ENCODE measurements around the gene MAP2K5.

The MAP2K5 gene

GRCh38 chr15:67573194-67573593, 30.7 kb downstream of the MAP2K5 start:
- no peaks in the 10 kb centered on the region for H3K36me3 ChIP-seq (ENCODE audit: control insufficient read depth, insufficient read depth, low read length)
- DNase-seq (ENCODE audit: extremely low read depth, insufficient read length): no peak
- no peak overlapping the region for H3K4me3 ChIP-seq (replicated peaks; ENCODE audit: low read depth, low read length)
- TF ChIP-seq CTCF (IDR thresholded peaks at IDR 0.05; ENCODE audit: insufficient read depth, low read length, poor library complexity, severe bottlenecking): no peak
- H3K27me3 ChIP-seq (replicated peaks; ENCODE audit: control insufficient read depth, insufficient read depth, low read length): no peaks in the 10 kb centered on the region

GRCh38 chr15:67575039-67575502, 32.6 kb downstream of the MAP2K5 start:
- no peak for TF ChIP-seq CTCF (IDR thresholded peaks at IDR 0.05; ENCODE audit: insufficient read depth, low read length, poor library complexity, severe bottlenecking)
- H3K4me3 ChIP-seq (replicated peaks; ENCODE audit: low read depth, low read length): no peak overlapping the region
- DNase-seq (ENCODE audit: extremely low read depth, insufficient read length): no peak
- no peaks in the 10 kb centered on the region for H3K36me3 ChIP-seq (ENCODE audit: control insufficient read depth, insufficient read depth, low read length)
- no peaks in the 10 kb centered on the region for H3K27me3 ChIP-seq (replicated peaks; ENCODE audit: control insufficient read depth, insufficient read depth, low read length)

- DNase-seq (ENCODE audit: extremely low read depth, insufficient read length): no peak
- H3K36me3 ChIP-seq (ENCODE audit: control insufficient read depth, insufficient read depth, low read length): no peaks in the 10 kb centered on the region
- H3K4me3 ChIP-seq (replicated peaks; ENCODE audit: low read depth, low read length): no peak overlapping the region
- TF ChIP-seq CTCF (IDR thresholded peaks at IDR 0.05; ENCODE audit: insufficient read depth, low read length, poor library complexity, severe bottlenecking): no peak
- no peaks in the 10 kb centered on the region for H3K27me3 ChIP-seq (replicated peaks; ENCODE audit: control insufficient read depth, insufficient read depth, low read length)
Measured at GRCh38 chr15:67578020-67578600, 35.6 kb downstream of the MAP2K5 start.

- H3K36me3 ChIP-seq (ENCODE audit: control insufficient read depth, insufficient read depth, low read length): no peaks in the 10 kb centered on the region
- no peaks in the 10 kb centered on the region for H3K27me3 ChIP-seq (replicated peaks; ENCODE audit: control insufficient read depth, insufficient read depth, low read length)
- H3K4me3 ChIP-seq (replicated peaks; ENCODE audit: low read depth, low read length): no peak overlapping the region
- no peak for TF ChIP-seq CTCF (IDR thresholded peaks at IDR 0.05; ENCODE audit: insufficient read depth, low read length, poor library complexity, severe bottlenecking)
- no peak for DNase-seq (ENCODE audit: extremely low read depth, insufficient read length)
Measured at GRCh38 chr15:67579164-67579563, 36.7 kb downstream of the MAP2K5 start.

- no peak for DNase-seq (ENCODE audit: extremely low read depth, insufficient read length)
- Histone ChIP-seq H3K36me3 (ENCODE audit: control insufficient read depth, insufficient read depth, low read length) (no peaks in the 10 kb centered on the region), H3K27me3 (replicated peaks; ENCODE audit: control insufficient read depth, insufficient read depth, low read length) (no peaks in the 10 kb centered on the region), H3K4me3 (replicated peaks; ENCODE audit: low read depth, low read length) (no peak overlapping the region)
- TF ChIP-seq CTCF (IDR thresholded peaks at IDR 0.05; ENCODE audit: insufficient read depth, low read length, poor library complexity, severe bottlenecking): no peak
Measured at GRCh38 chr15:67579967-67580366, 37.5 kb downstream of the MAP2K5 start.

GRCh38 chr15:67584157-67584556, 41.7 kb downstream of the MAP2K5 start:
- Histone ChIP-seq H3K4me3 (replicated peaks; ENCODE audit: low read depth, low read length) (no peak overlapping the region), H3K27me3 (replicated peaks; ENCODE audit: control insufficient read depth, insufficient read depth, low read length) (no peaks in the 10 kb centered on the region), H3K36me3 (ENCODE audit: control insufficient read depth, insufficient read depth, low read length) (peaks cover 2% of the 10 kb centered on the region)
- no peak for TF ChIP-seq CTCF (IDR thresholded peaks at IDR 0.05; ENCODE audit: insufficient read depth, low read length, poor library complexity, severe bottlenecking)
- DNase-seq (ENCODE audit: extremely low read depth, insufficient read length): no peak
